ENCODE results near the gene CKM. TPM values are rescaled to one million over a fixed set of nuclear protein-coding genes. Genes with fewer than 3 reads are reported as not detected.

Gene CKM
- total and polyA plus RNA-seq, 2 experiments from 2014 or later: 1.0 to 1.3 TPM

DNA sequence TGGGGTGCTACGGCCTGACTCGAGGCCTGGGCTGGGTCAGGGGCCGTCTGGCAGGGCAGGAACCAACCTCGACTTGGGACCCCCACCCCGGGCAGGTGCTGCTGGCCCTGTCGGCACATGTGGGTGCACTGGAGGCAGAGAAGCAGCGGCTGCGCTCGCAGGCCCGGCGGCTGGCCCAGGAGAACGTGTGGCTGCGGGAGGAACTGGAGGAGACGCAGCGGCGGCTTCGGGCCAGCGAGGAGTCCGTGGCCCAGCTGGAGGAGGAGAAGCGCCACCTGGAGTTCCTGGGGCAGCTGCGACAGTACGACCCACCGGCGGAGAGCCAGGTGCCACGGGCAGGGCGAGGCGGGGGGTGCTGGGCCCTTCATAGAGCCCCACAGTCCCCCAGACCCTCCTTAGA is 23.8 kb upstream of the CKM start:
- Histone ChIP-seq H4K20me1 (ENCODE audit: insufficient read depth, poor library complexity, severe bottlenecking) (no peaks in the 10 kb centered on the region), H3K79me2 (no peaks in the 10 kb centered on the region)
- TF ChIP-seq, protein P1, sequence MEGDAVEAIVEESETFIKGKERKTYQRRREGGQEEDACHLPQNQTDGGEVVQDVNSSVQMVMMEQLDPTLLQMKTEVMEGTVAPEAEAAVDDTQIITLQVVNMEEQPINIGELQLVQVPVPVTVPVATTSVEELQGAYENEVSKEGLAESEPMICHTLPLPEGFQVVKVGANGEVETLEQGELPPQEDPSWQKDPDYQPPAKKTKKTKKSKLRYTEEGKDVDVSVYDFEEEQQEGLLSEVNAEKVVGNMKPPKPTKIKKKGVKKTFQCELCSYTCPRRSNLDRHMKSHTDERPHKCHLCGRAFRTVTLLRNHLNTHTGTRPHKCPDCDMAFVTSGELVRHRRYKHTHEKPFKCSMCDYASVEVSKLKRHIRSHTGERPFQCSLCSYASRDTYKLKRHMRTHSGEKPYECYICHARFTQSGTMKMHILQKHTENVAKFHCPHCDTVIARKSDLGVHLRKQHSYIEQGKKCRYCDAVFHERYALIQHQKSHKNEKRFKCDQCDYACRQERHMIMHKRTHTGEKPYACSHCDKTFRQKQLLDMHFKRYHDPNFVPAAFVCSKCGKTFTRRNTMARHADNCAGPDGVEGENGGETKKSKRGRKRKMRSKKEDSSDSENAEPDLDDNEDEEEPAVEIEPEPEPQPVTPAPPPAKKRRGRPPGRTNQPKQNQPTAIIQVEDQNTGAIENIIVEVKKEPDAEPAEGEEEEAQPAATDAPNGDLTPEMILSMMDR (IDR thresholded peaks at IDR 0.05; ENCODE audit: poor library complexity): no peak
- no peak for TF ChIP-seq EZH2 (IDR thresholded peaks at IDR 0.05; ENCODE audit: borderline replicate concordance)
- TF ChIP-seq EZH2phosphoT487 (IDR thresholded peaks at IDR 0.05; ENCODE audit: low read depth, severe bottlenecking, unreplicated experiment): no peak

DNA sequence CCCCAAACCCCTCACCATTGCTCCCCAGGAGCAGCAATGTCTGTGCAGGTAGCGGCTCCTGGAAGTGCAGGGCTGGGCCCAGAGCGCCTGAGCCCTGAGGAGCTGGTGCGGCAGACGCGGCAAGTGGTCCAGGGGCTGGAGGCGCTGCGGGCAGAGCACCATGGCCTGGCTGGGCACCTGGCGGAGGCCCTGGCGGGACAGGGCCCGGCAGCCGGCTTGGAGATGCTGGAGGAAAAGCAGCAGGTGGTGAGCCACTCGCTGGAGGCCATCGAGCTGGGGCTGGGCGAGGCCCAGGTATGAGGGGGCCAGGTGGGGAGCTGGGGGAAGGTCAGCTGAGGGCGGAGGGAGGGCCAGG is 22.8 kb upstream of the CKM start:
- H3K27me3 ChIP-seq: peaks cover 15% of the 10 kb centered on the region
- no peak overlapping the region for H2AFZ ChIP-seq
- no peak overlapping the region for H3K4me2 ChIP-seq
- H3K9me2 ChIP-seq (replicated peaks; ENCODE audit: insufficient read depth): no peaks in the 10 kb centered on the region
- DNase-seq (ENCODE audit: low spot score): no peak
- no peaks in the 10 kb centered on the region for H3K4me1 ChIP-seq (ENCODE audit: insufficient read depth)
- no peak overlapping the region for H3K27ac ChIP-seq
- H3K79me2 ChIP-seq: no peaks in the 10 kb centered on the region
- TF ChIP-seq EZH2phosphoT487 (IDR thresholded peaks at IDR 0.05; ENCODE audit: low read depth, severe bottlenecking, unreplicated experiment) (no peak), EZH2 (IDR thresholded peaks at IDR 0.05; ENCODE audit: borderline replicate concordance) (no peak)
- TF ChIP-seq, protein P1 (IDR thresholded peaks at IDR 0.05; ENCODE audit: poor library complexity): no peak
- no peaks in the 10 kb centered on the region for H3K9me3 ChIP-seq (ENCODE audit: low read depth)
- no peak overlapping the region for H3K4me3 ChIP-seq
- no peaks in the 10 kb centered on the region for H4K20me1 ChIP-seq (ENCODE audit: insufficient read depth, poor library complexity, severe bottlenecking)
- no peaks in the 10 kb centered on the region for H3K36me3 ChIP-seq (replicated peaks; ENCODE audit: insufficient read depth, low read depth)
- 91% methylated on average over 14 of the region's 15 CpGs for WGBS (ENCODE audit: low lambda C conversion rate, missing lambda C conversion rate)

More for the DNA sequence above, 23.8 kb upstream of the CKM start:
- DNase-seq (ENCODE audit: low spot score): no peak
- Histone ChIP-seq H3K9me3 (ENCODE audit: low read depth) (no peaks in the 10 kb centered on the region), H3K27me3 (peaks cover 7% of the 10 kb centered on the region), H3K4me2 (no peak overlapping the region), H3K4me3 (no peak overlapping the region), H3K27ac (no peak overlapping the region), H2AFZ (no peak overlapping the region), H3K36me3 (replicated peaks; ENCODE audit: insufficient read depth, low read depth) (no peaks in the 10 kb centered on the region), H3K9me2 (replicated peaks; ENCODE audit: insufficient read depth) (no peaks in the 10 kb centered on the region), H3K4me1 (ENCODE audit: insufficient read depth) (no peaks in the 10 kb centered on the region)
- WGBS (ENCODE audit: low lambda C conversion rate, missing lambda C conversion rate): 46% methylated on average over 24 of the region's 27 CpGs

DNA sequence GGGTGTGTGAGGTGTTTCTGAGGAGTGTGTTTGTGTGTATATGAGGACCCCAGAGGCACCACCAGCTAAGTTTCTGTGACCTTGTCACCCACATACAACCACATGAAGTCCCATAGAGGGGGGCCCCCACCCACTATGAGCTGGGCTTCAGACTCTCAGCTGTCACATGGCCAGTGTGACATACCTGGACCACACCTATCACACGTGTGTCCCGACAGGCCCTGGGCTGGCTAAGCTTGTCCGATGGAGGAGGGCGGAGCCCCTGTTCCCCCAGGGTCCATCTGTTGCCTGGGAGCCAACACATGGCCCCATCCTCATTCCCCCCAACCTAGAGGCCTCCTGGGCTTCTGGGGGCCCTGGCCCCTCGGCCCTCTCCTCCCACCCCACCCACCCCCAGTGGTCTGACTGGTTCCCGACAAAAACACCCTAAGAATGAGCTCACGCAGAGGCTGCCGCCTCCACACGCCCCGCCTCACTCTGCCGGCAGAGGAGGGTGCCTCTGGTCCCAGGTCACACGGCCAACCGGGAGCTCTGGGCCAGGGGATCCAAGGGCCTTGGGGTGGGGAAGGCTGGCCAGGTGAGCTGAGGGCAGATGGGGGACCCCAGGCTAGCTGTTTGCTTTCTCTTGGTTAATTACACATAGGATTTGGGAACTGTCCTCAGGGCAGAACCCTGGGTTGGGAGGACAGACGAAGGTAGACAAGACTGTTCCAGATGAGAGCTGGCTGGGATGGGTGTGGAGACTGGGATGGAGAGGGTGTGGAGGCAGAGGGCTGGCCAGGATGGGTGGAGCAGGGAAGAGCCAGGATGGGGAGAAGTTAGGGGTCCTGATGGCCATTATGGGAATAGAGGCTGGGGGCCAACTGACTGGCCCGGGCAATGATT is 22.2 kb upstream of the CKM start:
- Histone ChIP-seq H3K79me2 (no peaks in the 10 kb centered on the region), H3K9me3 (ENCODE audit: low read depth) (no peaks in the 10 kb centered on the region), H3K27ac (no peak overlapping the region), H3K4me3 (no peak overlapping the region), H3K4me1 (ENCODE audit: insufficient read depth) (no peaks in the 10 kb centered on the region), H3K4me2 (no peak overlapping the region), H3K9me2 (replicated peaks; ENCODE audit: insufficient read depth) (no peaks in the 10 kb centered on the region), H3K36me3 (replicated peaks; ENCODE audit: insufficient read depth, low read depth) (no peaks in the 10 kb centered on the region), H2AFZ (no peak overlapping the region), H4K20me1 (ENCODE audit: insufficient read depth, poor library complexity, severe bottlenecking) (no peaks in the 10 kb centered on the region), H3K27me3 (peaks cover 15% of the 10 kb centered on the region)
- DNase-seq (ENCODE audit: low spot score): no peak
- TF ChIP-seq, protein P1 (IDR thresholded peaks at IDR 0.05; ENCODE audit: poor library complexity): no peak
- TF ChIP-seq EZH2 (IDR thresholded peaks at IDR 0.05; ENCODE audit: borderline replicate concordance): no peak
- no peak for TF ChIP-seq EZH2phosphoT487 (IDR thresholded peaks at IDR 0.05; ENCODE audit: low read depth, severe bottlenecking, unreplicated experiment)
- 56% methylated on average over 14 of the region's 15 CpGs for WGBS (ENCODE audit: low lambda C conversion rate, missing lambda C conversion rate)

Measured in hepatocyte (in vitro differentiated cells).